Endothelial cell of umbilical vein (primary cell): Measurements from ENCODE around the gene GPR137.

Source experiments
- EZH2 ChIP-seq: IDR thresholded peaks from 2 replicates; pipeline ENCODE4 v1.6.1; 2012; ENCODE audit warnings: borderline replicate concordance, low read depth, mild to moderate bottlenecking, moderate library complexity, low read length, inconsistent platforms; ENCODE audit not compliant: severe bottlenecking
- FOS ChIP-seq: IDR thresholded peaks from 2 replicates; pipeline ENCODE4 v1.6.1; 2011; ENCODE audit warnings: mild to moderate bottlenecking, low read length, moderate library complexity, borderline replicate concordance; ENCODE audit not compliant: insufficient read depth
- POLR2A ChIP-seq: IDR thresholded peaks from 2 replicates; pipeline ENCODE4 v1.6.1; 2012; ENCODE audit warnings: low read depth, mild to moderate bottlenecking, control low read depth, low read length
- POLR2AphosphoS5 ChIP-seq: IDR thresholded peaks from 2 replicates; pipeline ENCODE4 v1.6.1; 2012; ENCODE audit warnings: low read depth, mild to moderate bottlenecking, control low read depth, low read length, moderate library complexity; ENCODE audit not compliant: insufficient read depth
- TF ChIP-seq, protein P1 (sequence below), 2 donors: IDR thresholded peaks; 1 replicate in 1 of 2; 2 replicates in 1 of 2; pipeline ENCODE4 v1.5.1; 2011; ENCODE audit warnings: low read length in 2 of 2, mild to moderate bottlenecking in 2 of 2, moderate library complexity in 2 of 2, control low read depth in 1 of 2, inconsistent platforms in 1 of 2, low read depth in 1 of 2; ENCODE audit not compliant: insufficient read depth in 1 of 2; ENCODE audit errors: extremely low read depth in 1 of 2

DNA sequence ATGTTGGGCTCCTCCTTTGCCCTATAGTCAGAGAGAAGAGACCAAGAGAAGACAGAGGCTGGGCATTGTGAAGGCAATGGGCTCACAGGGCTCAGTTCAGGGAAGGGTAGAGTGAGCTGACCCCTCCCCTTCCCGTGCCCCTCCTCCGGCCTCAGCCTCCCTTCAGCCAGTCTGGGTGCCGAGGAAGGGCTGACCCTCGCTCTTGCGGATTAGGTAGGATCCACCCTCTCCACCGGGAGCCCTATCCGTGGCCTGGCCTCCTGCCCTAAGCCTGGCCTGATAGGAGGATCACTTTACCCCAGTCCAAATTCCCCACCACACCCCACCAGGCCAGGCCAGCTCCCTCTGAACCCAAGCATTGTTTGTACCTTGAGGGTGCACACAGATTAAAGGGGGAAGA, 37.1 kb upstream of the GPR137 start:
- TF ChIP-seq, protein P1, sequence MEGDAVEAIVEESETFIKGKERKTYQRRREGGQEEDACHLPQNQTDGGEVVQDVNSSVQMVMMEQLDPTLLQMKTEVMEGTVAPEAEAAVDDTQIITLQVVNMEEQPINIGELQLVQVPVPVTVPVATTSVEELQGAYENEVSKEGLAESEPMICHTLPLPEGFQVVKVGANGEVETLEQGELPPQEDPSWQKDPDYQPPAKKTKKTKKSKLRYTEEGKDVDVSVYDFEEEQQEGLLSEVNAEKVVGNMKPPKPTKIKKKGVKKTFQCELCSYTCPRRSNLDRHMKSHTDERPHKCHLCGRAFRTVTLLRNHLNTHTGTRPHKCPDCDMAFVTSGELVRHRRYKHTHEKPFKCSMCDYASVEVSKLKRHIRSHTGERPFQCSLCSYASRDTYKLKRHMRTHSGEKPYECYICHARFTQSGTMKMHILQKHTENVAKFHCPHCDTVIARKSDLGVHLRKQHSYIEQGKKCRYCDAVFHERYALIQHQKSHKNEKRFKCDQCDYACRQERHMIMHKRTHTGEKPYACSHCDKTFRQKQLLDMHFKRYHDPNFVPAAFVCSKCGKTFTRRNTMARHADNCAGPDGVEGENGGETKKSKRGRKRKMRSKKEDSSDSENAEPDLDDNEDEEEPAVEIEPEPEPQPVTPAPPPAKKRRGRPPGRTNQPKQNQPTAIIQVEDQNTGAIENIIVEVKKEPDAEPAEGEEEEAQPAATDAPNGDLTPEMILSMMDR (IDR thresholded peaks at IDR 0.05; ENCODE audit: extremely low read depth in 1 of 2, insufficient read depth in 1 of 2, low read depth in 1 of 2, low read length in 2 of 2) = no peak
- TF ChIP-seq POLR2A (no peak), EZH2 (no peak), POLR2AphosphoS5 (no peak), FOS (no peak)
